Suprapubic skin (tissue), 4 donors: ENCODE data around the gene TIMP2. TPM values are rescaled to one million over a fixed set of nuclear protein-coding genes. Genes with fewer than 3 reads are reported as not detected.
A peak's percentile ranks its signal among the peaks of the same experiment; 100 is the strongest.

Experiments
- DNase-seq, 2 donors: peaks; one replicate each; pipeline ENCODE4 v3.0.0-alpha.2; 2019; ENCODE audit warnings: low spot score in 2 of 2
- H3K27ac ChIP-seq: fragments of 200-600 bp; sonication (generic); one replicate; pipeline ENCODE4 v1.5.1; 2019
- H3K27me3 ChIP-seq: fragments of 200-600 bp; sonication (generic); one replicate; pipeline ENCODE4 v1.5.1; 2019
- H3K36me3 ChIP-seq: fragments of 200-600 bp; sonication (generic); one replicate; pipeline ENCODE4 v1.5.1; 2019
- H3K4me1 ChIP-seq: fragments of 200-600 bp; sonication (generic); one replicate; pipeline ENCODE4 v1.5.1; 2019
- H3K4me3 ChIP-seq: fragments of 200-600 bp; sonication (generic); one replicate; pipeline ENCODE4 v1.5.1; 2019; ENCODE audit warnings: mild to moderate bottlenecking
- H3K9me3 ChIP-seq: fragments of 200-600 bp; sonication (generic); one replicate; pipeline ENCODE4 v1.5.1; 2019
- CTCF ChIP-seq, 2 donors: fragments of 200-600 bp in 1 of 2; fragments of 450-650 bp in 1 of 2; sonication (generic) in 1 of 2; IDR thresholded peaks; one replicate each; pipeline ENCODE4 v1.5.1; 2016 to 2019; ENCODE audit warnings: antibody characterized with exemption in 2 of 2, mild to moderate bottlenecking in 1 of 2, moderate library complexity in 1 of 2
- EP300 ChIP-seq: sonication (generic); formaldehyde crosslinking; IDR thresholded peaks from one replicate; pipeline ENCODE4 v1.6.1; 2017; ENCODE audit warnings: antibody characterized with exemption
- POLR2A ChIP-seq, 2 donors: fragments of 450-650 bp; IDR thresholded peaks; one replicate each; pipeline ENCODE4 v1.6.1; 2017; ENCODE audit warnings: antibody characterized with exemption in 2 of 2, mild to moderate bottlenecking in 2 of 2, moderate library complexity in 2 of 2
- POLR2AphosphoS5 ChIP-seq, 3 donors: sonication (generic); formaldehyde crosslinking; IDR thresholded peaks; one replicate each; pipeline ENCODE4 v1.6.1; 2017; ENCODE audit warnings: antibody characterized with exemption in 3 of 3
- WGBS: methylation state at CpG from one replicate; pipeline ENCODE4 v1.1.5; 2018; 5-methylcytosine and 5-hydroxymethylcytosine counted together
- total RNA-seq, 4 donors: library from RNA; depleted of rRNA; stranded (reverse); fragments of >200 nt; gene quantifications; one replicate each; pipeline ENCODE4 v1.1.0, GENCODE V29; 2016

TIMP2 gene
- total RNA-seq, 4 donors from 2014 or later = 48.4 to 114 (median 76.0) TPM

- Histone ChIP-seq H3K36me3 (no peaks in the 10 kb centered on the region), H3K9me3 (no peaks in the 10 kb centered on the region), H3K4me3 (peak overlapping the region; percentile 11), H3K27me3 (no peaks in the 10 kb centered on the region), H3K27ac (peak overlapping the region; percentile 86), H3K4me1 (peaks cover 33% of the 10 kb centered on the region)
- DNase-seq = no peak
- WGBS = 78% methylated on average over 15 of the region's 19 CpGs
- TF ChIP-seq POLR2A (IDR thresholded peaks at IDR 0.05) (no peak), CTCF (IDR thresholded peaks at IDR 0.05) (no peak), EP300 (no peak), POLR2AphosphoS5 (IDR thresholded peaks at IDR 0.05) (no peak)
Observed at GRCh38 chr17:78934681-78935418, 9.7 kb upstream of the TIMP2 start.

- Histone ChIP-seq H3K4me1 (peaks cover 33% of the 10 kb centered on the region), H3K4me3 (peak overlapping the region; percentile 11), H3K9me3 (no peaks in the 10 kb centered on the region), H3K27ac (peak overlapping the region; percentile 86), H3K36me3 (no peaks in the 10 kb centered on the region), H3K27me3 (no peaks in the 10 kb centered on the region)
- TF ChIP-seq POLR2AphosphoS5 (IDR thresholded peaks at IDR 0.05) (peak; percentile 2 to 77 (median 21)), POLR2A (IDR thresholded peaks at IDR 0.05) (no peak)
- DNase-seq = peak; percentile 96 to 97
- WGBS = 7% methylated on average over 9 of the region's 16 CpGs
Observed at GRCh38 chr17:78933959-78934568, 8.9 kb upstream of the TIMP2 start.

- H3K27me3 ChIP-seq = no peaks in the 10 kb centered on the region
- WGBS = 57% methylated on average over 16 of the region's 18 CpGs
- DNase-seq = peak in 1 of 2 donors; percentile 83
- H3K36me3 ChIP-seq = no peaks in the 10 kb centered on the region
- no peak overlapping the region for H3K4me3 ChIP-seq
- H3K9me3 ChIP-seq = no peaks in the 10 kb centered on the region
- peaks cover 33% of the 10 kb centered on the region for H3K4me1 ChIP-seq
- TF ChIP-seq CTCF (IDR thresholded peaks at IDR 0.05) (peak in 1 of 2 donors; percentile 4), POLR2A (IDR thresholded peaks at IDR 0.05) (no peak)
- H3K27ac ChIP-seq = peak overlapping the region; percentile 86
Observed at GRCh38 chr17:78933025-78933958, 8.1 kb upstream of the TIMP2 start.

GRCh38 chr17:78929908-78930775 lies 5.0 kb upstream of the TIMP2 start:
- no peak for DNase-seq
- Histone ChIP-seq H3K27ac (no peak overlapping the region), H3K4me3 (no peak overlapping the region), H3K27me3 (no peaks in the 10 kb centered on the region), H3K9me3 (no peaks in the 10 kb centered on the region), H3K4me1 (peaks cover 34% of the 10 kb centered on the region), H3K36me3 (no peaks in the 10 kb centered on the region)
- TF ChIP-seq EP300 (no peak), POLR2AphosphoS5 (IDR thresholded peaks at IDR 0.05) (no peak), CTCF (IDR thresholded peaks at IDR 0.05) (no peak), POLR2A (IDR thresholded peaks at IDR 0.05) (no peak)
- WGBS = 88% methylated on average over 4 of the region's 31 CpGs
